HG02840 (cell line): ENCODE measurements around the gene KISS1R.
"Not testable (repeated sequence)": the region's sequence is repeated elsewhere in the genome, so short reads cannot be mapped to it uniquely, and the experiment has no call there.

ENCODE experiments used
- ATAC-seq: cut with Tn5 transposase; IDR thresholded peaks from one replicate; pipeline ENCODE4 v1.9.1; 2021; ENCODE audit warnings: mild to moderate bottlenecking, moderate library complexity, moderate number of reproducible peaks; ENCODE audit not compliant: unreplicated experiment, low FRiP score

The KISS1R gene

GRCh38 chr19:952049-952679, 35.0 kb downstream of the KISS1R start:
- no peak for ATAC-seq

GRCh38 chr19:952680-953444, 35.7 kb downstream of the KISS1R start:
- ATAC-seq: no peak

GRCh38 chr19:953445-954271, 36.5 kb downstream of the KISS1R start:
- ATAC-seq: no peak

- ATAC-seq: no peak
Observed at GRCh38 chr19:954272-954671, 37.1 kb downstream of the KISS1R start.

- no peak for ATAC-seq
Observed at GRCh38 chr19:954672-955494, 37.8 kb downstream of the KISS1R start.

GRCh38 chr19:955803-956765, 39.0 kb downstream of the KISS1R start:
- ATAC-seq: no peak

GRCh38 chr19:956766-957440, 39.8 kb downstream of the KISS1R start:
- no peak for ATAC-seq

- ATAC-seq: not testable (repeated sequence)
Observed at GRCh38 chr19:957578-957977, 40.4 kb downstream of the KISS1R start.

- ATAC-seq: no peak
Observed at GRCh38 chr19:958967-959855, 42.1 kb downstream of the KISS1R start.

GRCh38 chr19:960020-960419, 42.9 kb downstream of the KISS1R start:
- no peak for ATAC-seq

- no peak for ATAC-seq
Observed at GRCh38 chr19:960601-960938, 43.4 kb downstream of the KISS1R start.

- ATAC-seq: no peak
Observed at GRCh38 chr19:961866-962620, 44.9 kb downstream of the KISS1R start.

- no peak for ATAC-seq
Observed at GRCh38 chr19:962683-963400, 45.7 kb downstream of the KISS1R start.

GRCh38 chr19:963486-963951, 46.4 kb downstream of the KISS1R start:
- no peak for ATAC-seq

GRCh38 chr19:964116-964520, 47.0 kb downstream of the KISS1R start:
- ATAC-seq: no peak
